Peyer's patch (tissue), 4 donors: Measurements from ENCODE around the gene CLCN2. TPM values are rescaled to one million over a fixed set of nuclear protein-coding genes. Genes with fewer than 3 reads are reported as not detected.

Experiments used
- DNase-seq, 3 donors: peaks; one replicate each; pipeline ENCODE4 v3.0.0-alpha.2; 2017 to 2019
- H3K27ac ChIP-seq, 4 donors: fragments of 200-600 bp; sonication (generic); one replicate each; pipeline ENCODE4 v1.5.1; 2016 to 2019
- H3K27me3 ChIP-seq, 2 donors: fragments of 200-600 bp; sonication (generic); one replicate each; pipeline ENCODE4 v1.5.1; 2019
- H3K36me3 ChIP-seq, 3 donors: fragments of 200-600 bp; sonication (generic); one replicate each; pipeline ENCODE4 v1.5.1; 2016 to 2019
- H3K4me1 ChIP-seq, 4 donors: fragments of 200-600 bp; sonication (generic); one replicate each; pipeline ENCODE4 v1.5.1; 2016 to 2019
- H3K4me3 ChIP-seq, 4 donors: fragments of 200-600 bp; sonication (generic); 1 replicate in 3 of 4; 2 replicates in 1 of 4; pipeline ENCODE4 v1.5.1; 2016 to 2019; ENCODE audit warnings: mild to moderate bottlenecking in 1 of 4
- H3K9me3 ChIP-seq, 4 donors: fragments of 200-600 bp; sonication (generic); one replicate each; pipeline ENCODE4 v1.5.1; 2016 to 2019; ENCODE audit warnings: mild to moderate bottlenecking in 1 of 4
- POLR2A ChIP-seq, 2 donors: fragments of 450-650 bp; IDR thresholded peaks; one replicate each; pipeline ENCODE4 v1.5.1; 2017; ENCODE audit warnings: antibody characterized with exemption in 2 of 2, mild to moderate bottlenecking in 2 of 2, moderate library complexity in 2 of 2
- total RNA-seq, 4 donors: library from RNA; depleted of rRNA; stranded (reverse); fragments of >200 nt; gene quantifications; one replicate each; pipeline ENCODE4 v1.1.0, GENCODE V29; 2016
- TF ChIP-seq, protein P1 (sequence below), 6 experiments: fragments of 450-650 bp in 4 of 6; fragments of 200-600 bp in 2 of 6; sonication (generic) in 1 of 6; IDR thresholded peaks; one replicate each; pipeline ENCODE4 v1.5.1; 2017 to 2019; ENCODE audit warnings: antibody characterized with exemption in 6 of 6, mild to moderate bottlenecking in 3 of 6, moderate library complexity in 1 of 6

CLCN2 gene
- total RNA-seq, 4 donors from 2014 or later, result 11.6 to 87.8 (median 63.8) TPM

DNA sequence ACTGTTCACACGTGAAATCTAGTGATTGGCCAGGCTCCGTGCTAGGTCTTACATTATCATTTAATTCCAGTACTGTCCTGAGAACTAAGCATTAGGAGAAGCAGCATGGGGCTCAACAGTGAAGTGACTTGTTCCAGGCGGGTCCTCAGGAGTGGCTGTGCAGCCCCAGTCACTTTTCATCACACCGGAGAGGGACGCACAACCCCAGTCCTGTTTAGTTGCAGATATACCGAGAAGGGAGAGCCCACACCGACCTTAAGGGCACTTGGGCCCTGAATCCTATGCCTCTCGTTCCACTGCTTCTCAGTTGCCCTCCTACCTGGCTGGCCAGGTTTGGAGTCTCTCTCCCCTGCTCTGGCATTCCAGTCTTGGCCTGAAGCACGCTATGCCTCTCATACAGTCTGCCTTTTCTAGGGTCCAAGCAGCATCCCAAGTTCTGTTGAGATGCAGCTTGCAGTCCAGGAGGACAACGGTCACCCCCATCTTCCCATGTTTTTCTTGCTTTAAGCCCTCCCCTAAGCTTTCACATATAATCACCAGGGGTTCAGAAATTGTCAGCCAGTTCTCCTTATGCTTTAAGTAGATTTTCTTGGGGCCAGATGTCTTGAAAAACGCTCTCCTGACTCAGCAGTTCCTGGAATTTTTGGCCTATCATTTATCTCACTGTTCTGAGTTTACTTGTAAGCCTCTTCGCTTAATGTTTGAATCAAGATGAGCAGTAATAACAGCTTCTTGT is 13.9 kb downstream of the CLCN2 start:
- DNase-seq, result no peak
- TF ChIP-seq POLR2A (IDR thresholded peaks at IDR 0.05), result no peak
- TF ChIP-seq, protein P1, sequence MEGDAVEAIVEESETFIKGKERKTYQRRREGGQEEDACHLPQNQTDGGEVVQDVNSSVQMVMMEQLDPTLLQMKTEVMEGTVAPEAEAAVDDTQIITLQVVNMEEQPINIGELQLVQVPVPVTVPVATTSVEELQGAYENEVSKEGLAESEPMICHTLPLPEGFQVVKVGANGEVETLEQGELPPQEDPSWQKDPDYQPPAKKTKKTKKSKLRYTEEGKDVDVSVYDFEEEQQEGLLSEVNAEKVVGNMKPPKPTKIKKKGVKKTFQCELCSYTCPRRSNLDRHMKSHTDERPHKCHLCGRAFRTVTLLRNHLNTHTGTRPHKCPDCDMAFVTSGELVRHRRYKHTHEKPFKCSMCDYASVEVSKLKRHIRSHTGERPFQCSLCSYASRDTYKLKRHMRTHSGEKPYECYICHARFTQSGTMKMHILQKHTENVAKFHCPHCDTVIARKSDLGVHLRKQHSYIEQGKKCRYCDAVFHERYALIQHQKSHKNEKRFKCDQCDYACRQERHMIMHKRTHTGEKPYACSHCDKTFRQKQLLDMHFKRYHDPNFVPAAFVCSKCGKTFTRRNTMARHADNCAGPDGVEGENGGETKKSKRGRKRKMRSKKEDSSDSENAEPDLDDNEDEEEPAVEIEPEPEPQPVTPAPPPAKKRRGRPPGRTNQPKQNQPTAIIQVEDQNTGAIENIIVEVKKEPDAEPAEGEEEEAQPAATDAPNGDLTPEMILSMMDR (IDR thresholded peaks at IDR 0.05), result no peak

DNA sequence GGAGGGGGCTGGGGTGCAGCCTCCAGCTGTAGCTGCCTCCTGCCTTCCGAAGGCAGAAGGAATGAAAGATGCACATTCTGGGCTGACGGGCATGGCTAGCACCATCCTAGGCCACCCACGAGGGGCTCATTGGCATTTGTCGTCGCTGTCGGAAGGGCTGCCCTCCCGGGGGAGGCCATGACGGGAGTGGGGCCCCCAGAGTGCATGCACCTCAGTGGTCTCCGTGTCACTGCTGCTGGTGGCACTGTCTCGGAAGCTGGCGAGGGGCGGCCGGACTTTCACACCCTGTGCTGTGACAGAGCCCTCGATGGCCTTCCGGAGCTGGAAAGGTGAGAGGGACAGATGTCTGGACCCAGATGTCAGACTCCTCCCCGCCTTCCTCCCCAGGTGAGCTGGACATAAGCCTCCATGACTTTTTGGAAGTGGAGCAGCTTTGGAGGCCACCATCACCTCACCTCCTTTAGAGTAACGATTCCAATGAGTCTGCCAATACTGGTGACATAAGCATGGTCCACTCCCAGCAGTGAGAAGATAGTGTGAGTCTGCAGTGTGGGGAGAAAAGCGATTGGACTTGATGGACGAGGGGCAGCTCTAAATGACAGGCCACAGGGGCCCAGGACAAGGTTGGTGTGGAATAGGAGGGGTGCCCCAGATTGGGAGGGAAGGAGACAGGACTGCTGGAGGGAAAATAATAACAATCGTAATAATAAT is 14.8 kb downstream of the CLCN2 start:
- peaks cover 0 to 42% (median 0%) of the 10 kb centered on the region in 3 donors for H3K36me3 ChIP-seq
- no peaks in the 10 kb centered on the region for H3K27me3 ChIP-seq
- H3K4me3 ChIP-seq, result no peak overlapping the region
- peak overlapping the region in 3 of 4 donors; percentile 65 to 79 (median 73) for H3K27ac ChIP-seq
- peak in 1 of 3 donors; percentile 46 for DNase-seq
- H3K4me1 ChIP-seq, result peaks cover 0 to 15% (median 1%) of the 10 kb centered on the region in 4 donors
- TF ChIP-seq, protein P1 (IDR thresholded peaks at IDR 0.05), result no peak
- TF ChIP-seq POLR2A (IDR thresholded peaks at IDR 0.05), result no peak
- no peaks in the 10 kb centered on the region for H3K9me3 ChIP-seq

More for the DNA sequence above, 13.9 kb downstream of the CLCN2 start:
- H3K9me3 ChIP-seq, result no peaks in the 10 kb centered on the region
- peaks cover 0 to 18% (median 1%) of the 10 kb centered on the region in 4 donors for H3K4me1 ChIP-seq
- peaks cover 0 to 34% (median 0%) of the 10 kb centered on the region in 3 donors for H3K36me3 ChIP-seq
- H3K27me3 ChIP-seq, result no peaks in the 10 kb centered on the region
- H3K4me3 ChIP-seq, result no peak overlapping the region
- no peak overlapping the region for H3K27ac ChIP-seq

- peak in 2 of 3 donors; percentile 88 to 90 for DNase-seq
- Histone ChIP-seq H3K9me3 (no peaks in the 10 kb centered on the region), H3K27me3 (no peaks in the 10 kb centered on the region), H3K4me1 (peaks cover 0 to 9% (median 1%) of the 10 kb centered on the region in 4 donors), H3K36me3 (peaks cover 0 to 38% (median 0%) of the 10 kb centered on the region in 3 donors), H3K4me3 (no peak overlapping the region), H3K27ac (peak overlapping the region in 3 of 4 donors; percentile 65 to 79 (median 73))
- TF ChIP-seq, protein P1 (IDR thresholded peaks at IDR 0.05), result peak in 4 of 6 experiments; percentile 23 to 80 (median 76)
- peak in 1 of 2 donors; percentile 47 for TF ChIP-seq POLR2A (IDR thresholded peaks at IDR 0.05)
Measured at GRCh38 chr3:184345317-184346144, 15.9 kb downstream of the CLCN2 start.

- Histone ChIP-seq H3K4me3 (no peak overlapping the region), H3K4me1 (peaks cover 0 to 9% (median 1%) of the 10 kb centered on the region in 4 donors), H3K9me3 (no peaks in the 10 kb centered on the region), H3K36me3 (peaks cover 0 to 35% (median 0%) of the 10 kb centered on the region in 3 donors), H3K27ac (peak overlapping the region in 2 of 4 donors; percentile 73 to 79), H3K27me3 (no peaks in the 10 kb centered on the region)
- TF ChIP-seq POLR2A (IDR thresholded peaks at IDR 0.05), result no peak
- DNase-seq, result no peak
Measured at GRCh38 chr3:184344579-184345316, 16.7 kb downstream of the CLCN2 start.

- H3K27ac ChIP-seq, result no peak overlapping the region
- H3K27me3 ChIP-seq, result no peaks in the 10 kb centered on the region
- no peak for TF ChIP-seq POLR2A (IDR thresholded peaks at IDR 0.05)
- TF ChIP-seq, protein P1 (IDR thresholded peaks at IDR 0.05), result no peak
- H3K4me3 ChIP-seq, result no peak overlapping the region
- peaks cover 0 to 9% (median 1%) of the 10 kb centered on the region in 4 donors for H3K4me1 ChIP-seq
- no peak for DNase-seq
- H3K36me3 ChIP-seq, result peaks cover 0 to 35% (median 0%) of the 10 kb centered on the region in 3 donors
- H3K9me3 ChIP-seq, result no peaks in the 10 kb centered on the region
Measured at GRCh38 chr3:184343200-184343876, 18.1 kb downstream of the CLCN2 start.
